H4 (cell line): ENCODE results near the gene UBL4B. TPM values are rescaled to one million over a fixed set of nuclear protein-coding genes. Genes with fewer than 3 reads are reported as not detected.

Experiments
- DNase-seq: peaks from one replicate; pipeline ENCODE4 v3.0.0-alpha.2; 2015; ENCODE audit warnings: low spot score
- total RNA-seq: library from RNA; depleted of rRNA; stranded (reverse); fragments of >200 nt; shearing (Covaris generic); gene quantifications from 2 replicates; pipeline ENCODE4 v1.2.3, GENCODE V29; 2014

The UBL4B gene
- total RNA-seq, 1 experiment from 2014 or later, result not detected

DNA sequence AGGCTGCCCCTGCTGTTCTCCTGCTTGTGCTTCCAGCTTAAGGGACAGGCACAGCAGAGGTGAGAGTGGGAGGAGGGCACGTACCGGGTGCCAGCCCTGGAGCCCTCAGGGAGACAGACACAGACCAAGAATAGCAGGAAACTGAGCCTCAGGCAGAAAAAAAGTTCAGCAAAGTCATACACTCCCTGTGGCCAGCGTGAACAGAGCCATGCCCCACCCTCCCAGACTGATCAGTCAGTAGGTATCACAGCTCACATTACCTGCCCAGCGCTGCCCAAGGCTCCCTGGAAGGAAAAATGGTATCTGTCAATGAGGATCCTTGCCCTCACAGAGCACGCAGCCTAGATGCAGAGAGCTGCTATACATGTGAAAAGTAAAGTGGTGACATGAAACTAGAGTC, 1.3 kb downstream of the UBL4B start:
- DNase-seq, result no peak

DNA sequence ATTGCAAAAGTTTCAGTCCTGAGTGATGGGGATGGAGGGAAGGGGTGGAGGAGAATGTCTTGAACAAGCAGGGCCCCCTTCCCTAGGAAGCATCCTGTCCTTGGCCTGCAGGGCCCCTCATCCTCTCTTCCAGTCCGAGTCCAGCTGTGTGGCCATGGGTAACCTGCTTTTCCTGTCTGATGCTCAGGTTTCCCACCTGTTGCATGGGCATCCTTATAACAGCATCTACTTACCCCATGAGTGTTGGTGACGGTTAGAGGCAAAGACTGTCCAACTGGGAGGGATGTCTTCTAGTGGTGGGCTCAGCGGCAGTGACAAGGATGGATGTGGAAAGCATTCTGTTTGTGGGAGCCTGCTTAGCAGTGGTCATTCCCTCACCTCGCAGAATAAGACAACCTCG, 1.9 kb downstream of the UBL4B start:
- no peak for DNase-seq

DNA sequence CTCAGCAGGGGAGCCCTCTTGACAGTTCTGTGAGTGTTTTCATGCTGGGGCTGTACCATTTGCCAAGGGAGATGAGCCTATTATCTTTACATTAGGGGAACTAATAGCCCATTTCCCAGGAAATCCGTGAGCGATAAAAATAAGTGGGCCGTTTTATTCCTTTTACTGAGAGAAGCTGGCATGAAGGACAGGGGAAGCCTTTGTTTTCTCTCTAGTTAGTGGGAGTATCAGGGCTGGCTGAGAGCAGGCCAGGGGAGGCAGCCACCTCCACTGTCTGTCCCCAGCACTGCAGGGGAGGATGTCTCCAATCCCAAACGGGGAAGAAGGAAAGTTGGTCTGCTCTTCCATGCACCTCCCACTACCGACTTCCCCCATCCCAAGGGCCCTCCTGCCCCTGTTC, 2.5 kb downstream of the UBL4B start:
- DNase-seq, result no peak

DNA sequence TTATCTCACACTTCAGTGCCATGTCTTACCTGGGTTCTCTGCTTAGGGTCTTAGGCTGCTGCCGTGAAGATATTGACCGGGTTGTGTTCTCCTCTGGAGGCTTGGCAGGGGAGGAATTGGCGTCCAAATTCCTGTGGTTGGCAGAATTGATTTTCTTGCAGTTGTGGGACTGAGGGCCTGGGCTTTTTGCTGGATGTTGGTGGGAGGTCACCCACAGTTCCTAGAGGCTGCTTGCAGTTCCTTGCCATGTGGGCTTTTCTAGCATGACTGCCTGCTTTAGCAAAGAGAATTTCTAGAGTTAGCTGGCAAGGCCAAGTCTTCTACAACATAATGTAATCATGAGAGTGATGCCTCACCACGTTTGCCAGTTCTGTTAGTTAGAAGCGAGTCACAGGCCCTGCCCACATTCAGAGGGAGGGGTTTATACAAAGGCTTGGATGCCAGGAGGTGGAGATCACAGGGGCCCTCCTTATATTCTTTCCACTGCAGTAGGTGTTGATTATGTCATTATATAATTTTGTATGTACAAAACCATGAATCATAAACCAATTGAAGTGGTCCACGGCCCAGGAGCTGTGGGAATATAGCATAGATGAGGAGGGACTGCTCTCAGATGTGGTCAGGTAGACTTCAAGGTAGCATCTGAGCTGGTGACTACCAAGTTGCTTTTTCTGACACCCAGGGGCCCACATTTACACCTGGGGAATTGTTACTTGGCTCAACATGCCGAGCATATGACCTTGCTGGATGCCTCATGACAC, 6.6 kb downstream of the UBL4B start:
- no peak for DNase-seq

DNA sequence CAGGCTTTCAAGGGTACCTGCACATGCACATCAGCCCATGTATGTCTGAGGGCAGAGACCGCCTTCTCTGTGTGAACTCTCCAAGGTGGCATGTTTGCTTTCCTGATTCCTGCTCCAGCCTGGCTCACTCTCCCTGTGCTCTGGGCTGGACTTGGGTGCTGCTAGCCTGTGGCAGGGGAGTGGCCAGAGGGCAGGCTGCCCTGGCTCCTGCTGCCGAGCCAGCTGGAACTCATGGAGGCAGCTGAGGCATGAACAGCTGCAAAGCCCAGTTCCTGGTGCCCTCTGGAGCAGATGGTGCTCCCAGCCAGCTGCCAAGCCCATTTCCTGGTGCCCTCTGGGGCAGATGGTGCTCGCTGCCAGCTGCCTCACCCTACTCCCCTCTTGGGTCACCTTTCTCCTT, 7.6 kb downstream of the UBL4B start:
- DNase-seq, result no peak

DNA sequence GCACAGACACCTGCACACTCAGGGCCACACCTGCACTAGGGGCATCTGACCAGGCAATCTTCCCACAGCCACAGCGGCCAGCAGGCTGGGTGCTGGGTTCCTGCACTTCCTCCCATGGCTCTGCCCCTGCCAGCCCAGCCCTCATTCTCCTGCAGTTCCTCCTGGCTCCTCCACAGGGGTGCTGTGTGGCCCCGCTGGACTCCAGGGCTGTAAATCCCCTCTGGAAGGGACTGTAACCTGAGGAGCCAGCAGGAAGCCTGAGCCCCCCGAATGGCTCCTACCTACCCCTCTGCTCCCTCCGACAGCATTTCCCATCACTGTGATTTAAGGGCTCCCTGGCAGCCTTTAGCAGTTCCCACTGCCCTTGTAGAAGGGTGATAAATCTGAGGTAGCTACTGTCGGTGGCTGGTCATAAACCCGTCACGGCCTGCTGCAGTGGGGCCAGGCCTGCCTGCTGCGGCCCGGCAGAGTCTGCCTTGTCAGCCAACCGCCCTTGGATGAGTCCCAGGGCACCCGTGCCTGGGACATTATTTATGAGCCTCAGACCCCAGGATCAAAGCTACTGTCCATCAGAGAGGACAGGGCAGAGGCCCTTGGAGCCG, 8.8 kb downstream of the UBL4B start:
- no peak for DNase-seq

DNA sequence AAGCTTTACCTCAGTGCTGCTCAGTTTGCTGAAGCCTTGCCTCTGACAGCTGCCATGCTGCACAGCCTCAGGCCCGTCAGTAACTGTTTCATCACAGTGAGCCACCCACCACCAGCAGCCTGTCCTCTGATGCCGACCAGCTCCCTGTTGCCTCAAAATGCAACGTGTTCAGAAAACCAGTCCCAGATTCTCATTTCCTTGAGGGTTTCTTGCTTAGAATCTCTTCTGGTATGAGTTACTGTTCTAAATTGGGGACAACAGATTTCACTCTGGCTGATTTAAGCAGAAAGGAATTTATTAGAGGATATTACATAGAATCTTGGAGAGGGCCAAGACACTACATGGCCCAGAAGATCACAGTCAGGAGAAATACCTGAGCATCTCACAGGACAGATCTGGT, 11.0 kb downstream of the UBL4B start:
- no peak for DNase-seq

DNA sequence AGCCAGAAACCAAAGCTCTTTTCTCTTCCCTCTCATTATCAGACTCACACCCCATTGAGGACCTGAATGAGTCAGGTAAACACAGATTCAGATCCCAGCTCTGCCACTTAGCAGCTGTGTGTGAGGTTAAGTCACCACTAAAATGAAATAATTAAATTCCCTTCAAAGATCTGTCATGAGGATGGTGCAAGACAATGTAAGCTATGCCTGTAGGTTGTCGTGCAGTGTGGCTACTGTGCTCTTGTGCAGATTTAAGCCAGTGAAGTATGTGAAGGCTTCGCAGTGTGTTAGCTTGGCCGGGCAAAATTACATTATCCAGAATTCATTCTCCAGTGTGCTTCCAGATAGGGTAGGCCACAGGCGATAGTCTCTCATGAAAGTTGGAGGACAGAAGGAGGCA, 13.6 kb downstream of the UBL4B start:
- no peak for DNase-seq

DNA sequence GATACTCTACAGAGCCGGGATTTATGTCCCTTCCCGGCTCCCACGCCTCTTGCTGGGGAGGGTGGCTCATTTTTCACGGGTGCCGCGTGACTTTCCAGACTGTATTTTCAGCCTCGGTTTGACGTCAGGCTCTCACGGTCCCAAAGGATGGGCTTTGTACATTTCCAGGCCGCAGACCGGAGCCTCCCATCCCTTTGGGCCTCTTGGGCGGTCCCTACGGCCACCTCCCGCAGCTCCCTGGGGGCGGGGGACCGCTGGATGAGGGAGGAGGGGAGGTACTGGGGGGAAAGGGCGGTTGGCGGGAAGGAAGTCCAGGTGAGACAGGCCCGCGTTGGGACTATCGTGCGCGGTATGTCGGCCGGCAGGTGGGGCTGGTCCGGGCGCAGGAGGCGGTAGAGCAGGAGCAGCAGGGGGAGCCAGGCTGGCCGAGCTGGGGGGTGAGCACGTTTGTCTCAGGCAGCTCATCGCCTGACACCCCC, 17.9 kb downstream of the UBL4B start:
- DNase-seq, result no peak

- no peak for DNase-seq
These were observed 18.7 kb downstream of the UBL4B start for GRCh38 chr1:110130989-110131388.

GRCh38 chr1:110132682-110133081, 20.4 kb downstream of the UBL4B start:
- DNase-seq, result no peak

DNA sequence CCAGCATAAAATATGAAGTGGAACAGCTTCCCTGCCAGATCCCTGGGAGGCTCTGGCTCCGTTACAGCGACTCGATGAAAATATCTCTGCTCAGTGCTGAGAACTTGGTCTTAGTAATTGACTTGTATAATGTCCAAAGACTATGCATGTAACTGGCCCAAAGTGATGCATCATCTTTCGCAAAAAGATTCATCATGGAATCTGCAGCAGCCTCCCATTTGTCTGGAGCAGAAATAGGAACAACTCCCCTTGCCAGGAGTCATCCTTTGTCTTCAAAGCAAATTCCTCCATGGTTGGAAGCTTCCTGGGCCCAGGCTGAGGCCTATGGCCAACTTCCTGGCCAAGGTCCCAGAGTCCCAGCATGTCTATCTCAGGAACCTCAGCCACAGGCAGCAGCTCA, 21.2 kb downstream of the UBL4B start:
- no peak for DNase-seq

DNA sequence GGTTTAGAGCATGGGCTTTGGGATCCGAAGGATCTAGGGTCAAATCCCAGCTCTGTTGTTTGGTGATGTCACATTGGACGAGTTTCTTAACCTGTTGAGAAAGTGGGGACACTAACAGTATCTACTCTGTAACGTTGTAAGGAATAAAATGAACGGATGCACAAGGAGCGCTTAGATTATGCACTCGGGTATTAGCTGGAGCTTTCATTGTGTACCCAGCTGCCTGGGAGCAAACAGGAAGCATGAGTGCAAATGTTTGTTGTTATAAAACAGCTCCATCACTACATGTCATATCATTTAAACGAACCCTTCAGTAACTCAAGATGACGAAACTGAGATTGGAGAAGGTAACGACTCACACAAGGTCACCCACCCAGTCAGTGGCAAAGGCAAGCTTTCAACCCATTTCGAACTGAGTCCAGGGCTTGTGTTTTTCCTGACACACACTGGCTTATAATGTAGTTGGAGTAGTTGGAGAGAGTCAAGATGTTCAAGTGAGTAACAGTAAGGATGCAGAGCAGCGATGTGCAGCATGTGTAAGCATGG, 21.9 kb downstream of the UBL4B start:
- no peak for DNase-seq

- DNase-seq, result no peak
These were observed 23.0 kb downstream of the UBL4B start for GRCh38 chr1:110135246-110135645.

- DNase-seq, result no peak
These were observed 23.4 kb downstream of the UBL4B start for GRCh38 chr1:110135666-110136065.

DNA sequence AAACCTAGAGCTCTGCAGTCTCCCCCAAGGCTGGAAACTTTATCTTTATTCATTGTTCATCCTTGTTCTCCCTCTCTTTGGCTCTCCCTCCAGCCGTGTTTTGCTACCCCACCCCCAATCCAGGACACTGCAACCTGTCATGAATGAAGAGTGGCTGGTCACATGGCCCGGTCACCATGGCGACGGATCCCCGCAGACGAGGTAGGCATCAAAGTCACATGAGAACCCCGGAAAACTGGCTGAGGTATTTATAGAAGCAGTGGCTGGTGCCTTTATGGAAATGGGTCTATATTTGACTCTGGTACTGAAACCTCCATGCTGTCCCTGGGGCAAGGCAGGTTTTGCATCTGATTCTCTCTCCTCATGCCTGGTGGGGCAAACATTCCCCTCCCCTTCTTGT, 24.7 kb downstream of the UBL4B start:
- DNase-seq, result no peak

DNA sequence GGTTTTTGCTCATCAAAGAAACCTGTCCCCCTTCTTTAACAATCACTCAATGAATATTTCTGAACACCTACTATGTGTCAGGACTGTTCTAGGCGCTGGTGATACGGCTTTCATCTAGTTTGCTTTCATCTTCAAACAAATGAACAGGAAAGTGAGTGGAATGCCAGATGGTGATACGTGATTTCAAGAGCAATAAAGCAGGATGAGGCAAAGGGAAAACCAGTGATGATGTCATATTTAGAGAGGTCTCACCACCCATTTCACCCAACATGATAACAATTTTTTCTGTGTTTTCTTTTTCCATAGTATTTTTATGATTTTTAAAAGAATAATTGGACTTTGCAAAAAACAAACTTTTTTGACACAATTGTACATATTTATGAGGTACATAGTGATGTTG, 26.7 kb downstream of the UBL4B start:
- DNase-seq, result no peak

GRCh38 chr1:110144366-110144765, 32.1 kb downstream of the UBL4B start:
- DNase-seq, result no peak

- no peak for DNase-seq
These were observed 36.7 kb downstream of the UBL4B start for GRCh38 chr1:110148961-110149360.

GRCh38 chr1:110150330-110151174, 38.3 kb downstream of the UBL4B start, which contains the start of gene SLC6A17:
Gene SLC6A17, plus strand, starts transcription at chr1:110150494. Its CDS starts 16,436 bp downstream, at chr1:110166930.
- DNase-seq, result no peak

DNA sequence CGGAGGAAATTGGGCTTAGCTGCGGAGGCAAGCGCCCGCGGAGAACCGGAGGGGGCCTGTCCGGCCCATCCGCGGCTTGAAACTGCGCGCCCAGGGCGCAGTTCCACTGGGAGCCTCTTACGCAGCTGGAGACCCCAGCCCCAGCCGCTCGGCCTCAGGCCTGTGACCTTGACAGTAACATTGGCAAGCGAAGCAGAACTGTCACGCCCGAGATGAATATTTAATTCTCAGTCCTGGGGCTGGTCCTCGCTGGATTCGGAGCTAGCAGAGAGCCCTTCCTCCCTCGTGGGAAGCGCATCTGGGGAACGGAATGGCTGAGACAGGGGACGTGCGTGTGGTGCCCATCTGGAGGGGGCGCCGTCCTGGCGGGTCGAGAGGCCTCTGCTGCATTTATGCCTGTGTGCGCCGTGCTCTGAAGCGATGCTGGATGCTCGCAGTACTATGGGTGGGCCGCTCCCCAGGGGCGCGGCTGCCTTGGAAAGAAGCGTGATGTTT, 39.0 kb downstream of the UBL4B start:
- no peak for DNase-seq
